GM19455 (cell line): ENCODE data around the gene C11orf21.
"Not testable (repeated sequence)": the region's sequence is repeated elsewhere in the genome, so short reads cannot be mapped to it uniquely, and the experiment has no call there.

Source experiments
- ATAC-seq: cut with Tn5 transposase; IDR thresholded peaks from one replicate; pipeline ENCODE4 v1.9.1; 2021; ENCODE audit not compliant: unreplicated experiment

The C11orf21 gene

DNA sequence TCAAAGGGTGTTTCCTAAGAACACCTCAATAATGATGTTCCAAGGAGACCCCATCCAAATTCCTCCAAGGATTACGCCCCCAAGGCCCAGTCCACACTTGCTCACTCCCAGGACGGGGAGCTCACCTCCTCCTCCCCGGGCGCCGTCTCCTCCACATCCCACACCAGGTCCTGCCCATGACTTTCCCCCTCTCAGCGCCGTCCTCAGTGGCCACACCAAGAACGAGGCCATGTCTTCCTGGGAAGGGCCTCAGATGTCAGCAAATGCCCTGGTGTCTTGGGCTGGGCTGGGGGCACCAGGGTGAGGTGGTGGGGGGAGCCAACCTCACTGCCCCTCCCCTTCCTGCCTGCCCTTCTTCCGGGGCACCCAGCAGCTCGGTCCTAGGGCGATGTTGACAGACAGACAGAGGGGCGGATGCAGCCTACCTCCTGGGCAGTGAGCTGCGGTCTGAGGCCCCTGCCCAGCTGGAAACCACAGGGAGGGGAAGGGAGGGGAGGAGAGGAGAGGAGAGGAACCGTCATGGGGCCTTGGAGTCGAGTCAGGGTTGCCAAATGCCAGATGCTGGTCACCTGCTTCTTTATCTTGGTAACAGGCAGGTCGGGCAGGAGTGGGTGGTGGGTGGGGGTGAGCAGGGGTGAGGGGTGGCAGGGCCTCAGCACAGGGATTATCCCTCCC is at the start of gene C11orf21, which contains the start of gene TSPAN32:
Gene C11orf21 (minus strand): TSS at position 288 of the 675 bp plus-strand sequence. CDS start 110 bp downstream, at position 178.
Gene TSPAN32 (plus strand): TSS at position 383 of the 675 bp plus-strand sequence. CDS start 137 bp downstream, at position 520.
- ATAC-seq, result no peak

- no peak for ATAC-seq
Observed at GRCh38 chr11:2348986-2349385, 47.3 kb upstream of the C11orf21 start.

GRCh38 chr11:2347308-2347830 is 45.7 kb upstream of the C11orf21 start:
- no peak for ATAC-seq

- ATAC-seq, result no peak
Observed at GRCh38 chr11:2346586-2347307, 45.0 kb upstream of the C11orf21 start.

DNA sequence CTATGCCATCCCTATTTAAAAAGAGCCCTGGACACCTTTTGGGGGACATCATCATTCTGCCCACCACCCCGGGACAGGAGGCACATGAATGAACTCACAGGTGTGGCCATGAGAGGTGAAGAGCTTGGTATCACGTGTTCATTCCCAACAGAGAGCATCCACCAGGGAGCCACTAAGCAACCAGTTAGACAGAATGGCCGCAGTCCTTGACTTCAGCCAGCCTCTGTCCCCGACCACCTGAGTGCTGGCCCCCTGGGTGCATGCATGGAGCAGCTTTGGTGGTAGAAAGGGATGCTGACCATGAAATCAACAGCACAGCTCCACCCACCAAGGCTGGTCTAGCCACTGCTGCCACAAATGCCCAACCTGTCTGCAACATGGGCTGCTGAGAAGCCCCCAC is 44.3 kb upstream of the C11orf21 start:
- ATAC-seq, result no peak

- no peak for ATAC-seq
Observed at GRCh38 chr11:2345050-2345449, 43.3 kb upstream of the C11orf21 start.

- no peak for ATAC-seq
Observed at GRCh38 chr11:2343502-2343901, 41.8 kb upstream of the C11orf21 start.

DNA sequence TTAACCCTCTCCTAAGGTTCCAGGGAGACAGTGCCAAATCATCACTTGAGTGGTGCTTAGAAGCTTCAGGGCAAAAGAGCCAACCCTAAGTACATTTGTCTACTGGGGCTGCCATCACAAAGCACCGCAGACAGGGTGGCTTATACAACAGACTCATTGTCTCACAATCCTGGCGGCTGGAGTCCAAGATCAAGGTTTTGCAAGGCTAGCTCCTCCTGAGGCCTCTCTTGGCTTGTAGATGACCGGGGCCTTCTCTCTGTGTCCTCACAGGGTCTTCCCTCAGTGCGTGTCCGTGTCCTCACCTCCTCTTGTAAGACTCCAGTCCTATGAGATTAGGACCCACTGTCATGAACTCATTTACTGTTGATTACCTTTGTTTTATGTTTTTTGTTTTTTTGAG is 41.3 kb upstream of the C11orf21 start:
- no peak for ATAC-seq

DNA sequence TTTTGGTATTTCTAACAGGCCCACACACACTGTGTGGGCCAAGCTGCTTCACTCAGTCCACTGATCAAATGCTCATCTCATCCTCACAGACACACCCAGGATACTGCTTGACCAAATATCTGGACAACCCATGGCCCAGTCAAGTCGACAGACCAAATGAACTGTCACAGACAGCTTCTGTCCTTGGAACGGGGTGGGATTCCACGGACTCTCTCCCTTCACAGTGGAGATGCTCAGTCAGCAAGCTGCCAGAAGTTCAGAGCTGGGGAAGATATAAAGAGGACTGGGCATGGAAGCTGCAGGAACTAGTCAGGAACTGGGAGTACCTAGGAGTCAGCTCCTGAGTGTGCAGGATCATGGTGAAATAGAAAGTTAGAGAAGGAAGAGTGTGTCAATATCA is 40.8 kb upstream of the C11orf21 start:
- no peak for ATAC-seq

DNA sequence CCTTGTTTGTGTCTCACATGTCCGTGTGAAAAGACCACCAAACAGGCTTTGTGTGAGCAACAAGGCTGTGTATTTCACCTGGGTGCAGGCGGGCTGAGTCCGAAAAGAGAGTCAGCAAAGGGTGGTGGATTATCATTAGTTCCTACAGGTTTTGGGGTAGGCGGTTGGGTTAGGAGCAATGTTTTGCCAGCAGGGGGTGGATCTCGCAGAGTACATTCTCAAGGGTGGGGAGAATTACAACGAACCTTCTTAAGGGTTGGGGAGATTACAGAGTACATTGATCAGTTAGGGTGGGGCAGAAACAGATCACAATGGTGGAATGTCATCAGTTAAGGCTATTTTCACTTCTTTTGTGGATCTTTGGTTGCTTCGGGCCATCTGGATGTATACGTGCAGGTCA is 37.0 kb upstream of the C11orf21 start:
- not testable (repeated sequence) for ATAC-seq

- not testable (repeated sequence) for ATAC-seq
Observed at GRCh38 chr11:2335286-2335685, 33.6 kb upstream of the C11orf21 start.

GRCh38 chr11:2333486-2334205 is 31.9 kb upstream of the C11orf21 start:
- not testable (repeated sequence) for ATAC-seq

DNA sequence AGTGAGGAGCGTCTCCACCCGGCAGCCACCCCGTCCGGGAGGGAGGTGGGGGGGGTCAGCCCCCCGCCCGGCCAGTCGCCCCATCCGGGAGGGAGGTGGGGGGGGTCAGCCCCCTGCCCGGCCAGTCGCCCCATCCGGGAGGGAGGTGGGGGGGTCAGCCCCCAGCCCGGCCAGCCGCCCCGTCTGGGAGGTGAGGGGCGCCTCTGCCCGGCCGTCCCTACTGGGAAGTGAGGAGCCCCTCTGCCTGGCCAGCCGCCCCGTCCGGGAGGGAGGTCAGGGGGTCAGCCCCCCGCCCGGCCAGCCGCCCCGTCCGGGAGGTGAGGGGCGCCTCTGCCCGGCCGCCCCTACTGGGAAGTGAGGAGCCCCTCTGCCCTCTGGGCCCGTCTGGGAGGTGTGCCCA is 30.9 kb upstream of the C11orf21 start:
- ATAC-seq, result not testable (repeated sequence)

DNA sequence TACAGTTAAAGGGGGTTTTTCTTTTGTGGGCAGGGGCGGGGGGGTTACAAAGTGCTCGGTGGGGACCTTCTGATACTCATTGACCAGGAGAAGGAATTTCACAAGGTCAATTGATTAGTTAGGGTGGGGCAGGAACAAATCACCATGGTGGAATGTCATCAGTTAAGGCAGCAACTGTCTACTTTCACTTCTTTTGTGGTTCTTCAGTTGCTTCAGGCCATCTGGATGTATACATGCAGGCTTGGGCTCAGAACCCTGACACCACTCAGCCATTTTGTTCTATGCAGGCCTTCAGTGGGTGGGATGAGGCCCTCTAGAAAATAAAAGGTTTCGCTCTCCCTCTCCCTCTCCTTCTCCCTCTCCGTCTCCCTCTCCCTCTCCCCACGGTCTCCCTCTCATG is 29.7 kb upstream of the C11orf21 start:
- no peak for ATAC-seq

DNA sequence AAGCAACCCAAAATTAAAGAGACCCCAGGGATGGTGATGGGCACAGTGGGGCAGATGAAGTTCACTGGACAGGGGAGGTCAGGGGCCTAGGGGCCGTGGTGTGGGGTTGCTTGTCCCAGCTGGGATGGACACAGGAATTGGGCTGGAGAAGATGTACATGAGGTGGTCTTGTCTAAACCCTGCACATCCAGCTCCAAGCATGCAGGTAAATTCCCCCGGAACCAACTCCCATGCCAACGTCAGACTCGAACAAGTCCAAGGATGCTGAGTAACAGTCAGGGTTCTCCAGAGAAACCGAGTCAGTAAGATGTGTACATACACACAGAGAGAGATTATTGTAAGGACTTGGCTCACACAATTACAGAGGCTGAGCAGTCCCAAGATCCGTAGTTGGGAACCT is 29.0 kb upstream of the C11orf21 start:
- ATAC-seq, result no peak

- ATAC-seq, result no peak
Observed at GRCh38 chr11:2329551-2329950, 27.8 kb upstream of the C11orf21 start.

GRCh38 chr11:2328656-2329354 is 27.1 kb upstream of the C11orf21 start:
- no peak for ATAC-seq

DNA sequence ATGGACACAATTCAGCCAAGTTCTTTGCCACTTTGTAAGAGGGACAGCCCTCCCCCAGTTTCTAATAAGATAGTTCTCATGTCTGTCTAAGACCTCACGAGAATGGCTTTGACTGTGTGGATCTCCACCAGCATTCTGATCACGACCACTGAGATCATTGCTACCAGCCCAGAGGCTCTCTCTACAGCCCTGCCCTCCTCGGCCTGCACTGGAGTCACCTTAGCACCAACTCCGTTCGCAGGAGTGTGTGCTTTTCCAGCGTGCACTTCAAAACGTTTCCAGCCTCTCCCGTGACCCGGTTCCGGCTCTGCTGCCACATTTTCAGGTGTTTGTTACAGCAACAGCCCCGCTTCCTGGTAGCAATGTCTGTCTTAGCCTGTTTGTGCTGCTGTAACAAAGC is 26.3 kb upstream of the C11orf21 start:
- no peak for ATAC-seq

DNA sequence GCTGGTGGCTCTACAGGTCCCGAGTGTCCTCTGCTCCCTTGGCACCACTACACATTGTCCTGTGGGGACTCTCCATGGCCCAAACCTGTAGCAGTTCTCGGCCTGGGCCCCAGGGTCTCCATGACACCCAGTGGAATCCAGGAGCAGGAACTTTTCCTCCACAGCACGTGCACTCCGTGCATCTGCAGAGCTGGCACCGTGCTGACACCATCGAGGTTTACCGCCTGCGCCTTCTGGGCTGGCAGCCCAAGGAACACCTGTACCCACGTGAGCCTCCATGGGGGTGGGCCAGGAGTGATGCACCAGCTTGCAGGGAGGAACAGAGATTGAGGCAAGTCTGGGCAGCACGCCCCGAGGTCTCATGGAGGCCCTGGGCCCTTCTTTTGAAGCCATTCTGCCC is 25.3 kb upstream of the C11orf21 start:
- no peak for ATAC-seq

DNA sequence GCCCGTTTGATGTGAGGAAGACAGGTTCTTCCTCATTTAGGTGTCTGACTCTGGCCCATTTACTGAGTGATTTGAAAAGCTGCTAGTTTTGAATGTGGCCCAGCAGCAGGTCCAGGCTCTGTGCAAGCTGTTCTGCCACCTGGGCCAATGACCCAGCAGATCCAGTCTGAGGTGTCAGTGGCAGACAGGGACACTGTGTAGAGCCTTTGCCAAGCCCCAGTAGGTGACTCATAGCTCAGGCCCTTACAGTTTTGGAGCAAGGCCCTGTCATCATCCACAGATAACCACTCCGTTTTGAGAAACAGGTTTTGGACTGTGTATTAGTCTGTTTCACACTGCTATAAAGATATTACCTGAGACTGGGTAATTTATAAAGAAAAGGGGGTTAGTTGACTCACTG is 24.0 kb upstream of the C11orf21 start:
- no peak for ATAC-seq

DNA sequence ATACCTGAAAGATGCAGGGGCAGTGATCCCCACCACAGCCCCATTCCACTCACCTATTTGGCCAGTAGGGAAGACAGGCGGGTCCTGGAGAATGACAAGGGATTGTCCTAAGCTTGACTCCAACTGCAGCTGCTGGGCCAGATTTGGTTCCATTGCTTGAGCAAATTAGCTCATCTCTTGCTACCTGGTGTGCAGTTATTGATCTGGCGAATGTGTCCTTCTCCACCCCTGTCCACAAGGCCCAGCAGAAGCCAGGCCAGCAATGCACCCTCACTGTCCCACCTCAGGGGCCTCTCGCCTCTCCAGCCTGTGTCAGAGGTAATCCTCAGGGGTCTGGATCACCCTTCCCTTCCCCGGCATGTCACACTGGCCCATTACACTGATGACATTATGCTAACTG is 23.4 kb upstream of the C11orf21 start:
- no peak for ATAC-seq
